HUDEP-2 (cell line): Measurements from ENCODE around the gene EDEM1.
"Not testable (repeated sequence)": the region's sequence is repeated elsewhere in the genome, so short reads cannot be mapped to it uniquely, and the experiment has no call there.

Experiments
- DNase-seq, 76 experiments: peaks; one replicate each; lab custom pipeline; 2025; ENCODE audit not compliant: unreplicated experiment in 76 of 76; lab: John Stamatoyannopoulos, UW

EDEM1 gene

DNA sequence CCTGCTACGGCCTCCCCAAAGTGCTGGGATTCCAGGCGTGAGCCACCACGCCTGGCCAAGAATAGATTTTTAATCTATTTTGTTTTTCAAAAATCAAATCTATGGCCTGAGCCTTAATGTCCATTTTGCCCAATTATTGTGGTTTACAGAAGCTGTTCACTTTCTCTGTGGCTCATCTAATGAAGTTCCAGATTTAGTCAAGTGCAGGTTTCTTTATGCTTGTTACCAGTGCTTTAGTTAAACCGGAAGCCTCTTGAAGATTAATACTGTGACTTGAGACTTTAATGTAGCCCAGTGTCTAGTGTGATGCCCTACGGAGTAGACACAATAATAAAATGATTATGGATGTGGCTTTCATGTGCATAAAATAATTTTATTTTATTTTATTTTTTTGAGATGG lies 16.5 kb upstream of the EDEM1 start:
- no peak for DNase-seq

DNA sequence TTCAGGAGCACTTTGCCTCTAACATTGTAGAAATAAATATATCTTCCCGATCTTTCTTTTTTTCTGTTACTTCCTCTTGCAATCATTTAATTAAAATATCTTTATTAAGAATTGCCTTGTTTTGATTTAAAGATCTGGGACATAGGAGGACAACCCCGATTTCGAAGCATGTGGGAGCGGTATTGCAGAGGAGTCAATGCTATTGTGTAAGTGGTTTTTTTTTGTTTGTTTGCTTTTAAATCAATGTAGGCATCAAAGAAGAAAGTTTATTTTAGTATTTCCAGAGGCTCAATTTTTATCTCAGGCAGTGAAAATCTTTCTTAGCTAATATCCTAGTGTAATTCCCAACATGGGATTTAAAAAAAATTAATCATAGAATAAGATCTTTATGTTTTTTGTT lies 15.5 kb upstream of the EDEM1 start:
- DNase-seq, result no peak

DNA sequence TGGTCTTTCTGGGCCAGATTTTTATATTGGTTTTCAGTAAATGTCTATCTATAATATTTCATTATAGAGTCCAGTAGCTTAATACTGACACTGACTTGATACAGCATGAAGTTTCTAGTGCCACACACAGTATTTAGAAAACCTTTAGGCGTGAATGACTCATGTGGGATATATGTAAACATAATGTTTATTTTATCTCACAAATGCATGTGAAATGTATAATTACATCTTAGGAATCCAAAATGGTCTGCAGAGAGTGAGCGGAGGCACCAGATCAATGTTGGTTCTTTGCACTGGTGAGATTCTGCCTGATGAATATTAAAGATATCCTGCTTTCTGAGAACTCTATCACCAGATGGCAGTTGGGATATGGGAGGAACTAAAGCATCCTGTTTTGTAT lies 8.5 kb upstream of the EDEM1 start:
- not testable (repeated sequence) for DNase-seq

DNA sequence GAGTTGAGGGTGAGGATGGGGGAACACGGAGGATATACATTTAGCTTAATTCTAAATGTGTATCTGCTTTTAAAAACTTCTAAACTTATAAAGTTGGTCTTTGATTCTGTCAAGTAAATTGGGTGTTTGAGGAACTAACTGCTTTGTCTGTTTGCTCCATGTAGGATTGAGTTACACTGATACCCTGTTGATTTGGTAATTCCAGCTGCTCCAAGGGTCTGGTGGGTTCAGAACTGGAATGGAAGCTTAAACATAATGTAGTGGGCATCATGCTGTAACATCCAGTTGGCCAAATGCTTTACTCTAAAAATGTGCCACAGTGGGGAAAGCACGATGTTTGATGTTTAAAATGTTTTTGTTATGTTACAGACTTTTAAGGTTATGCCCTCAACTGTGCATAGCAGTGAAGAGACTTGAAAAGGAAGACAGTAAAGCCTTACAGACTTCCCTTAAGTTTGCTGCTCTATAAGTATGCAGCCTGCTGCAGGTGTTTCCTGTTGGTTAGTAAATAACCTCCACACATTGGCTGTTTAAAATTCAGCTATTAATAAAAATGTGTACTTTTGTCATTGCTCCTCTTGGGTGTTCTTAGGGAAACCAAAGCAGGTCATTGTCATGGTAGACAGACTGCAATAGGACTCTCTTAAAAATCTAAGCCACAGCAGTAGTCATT lies 5.9 kb upstream of the EDEM1 start:
- DNase-seq, result no peak

DNA sequence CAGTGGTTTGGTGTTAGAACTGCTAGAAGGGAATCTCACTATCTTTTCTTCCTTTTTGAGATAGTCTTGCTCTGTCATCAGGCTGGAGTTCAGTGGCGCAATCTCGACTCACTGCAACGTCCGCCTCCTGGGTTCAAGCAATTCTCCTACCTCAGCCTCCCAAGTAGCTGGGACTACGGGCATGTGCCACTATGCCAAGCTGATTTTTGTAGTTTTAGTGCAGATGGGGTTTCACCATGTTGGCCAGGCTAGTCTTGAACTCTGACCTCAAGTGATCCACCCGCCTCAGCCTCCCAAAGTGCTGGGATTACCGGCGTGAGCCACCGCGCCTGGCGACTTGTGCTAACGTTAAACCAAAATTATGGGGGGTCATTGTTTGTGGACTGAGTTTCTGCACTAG lies 3.8 kb upstream of the EDEM1 start:
- not testable (repeated sequence) for DNase-seq

DNA sequence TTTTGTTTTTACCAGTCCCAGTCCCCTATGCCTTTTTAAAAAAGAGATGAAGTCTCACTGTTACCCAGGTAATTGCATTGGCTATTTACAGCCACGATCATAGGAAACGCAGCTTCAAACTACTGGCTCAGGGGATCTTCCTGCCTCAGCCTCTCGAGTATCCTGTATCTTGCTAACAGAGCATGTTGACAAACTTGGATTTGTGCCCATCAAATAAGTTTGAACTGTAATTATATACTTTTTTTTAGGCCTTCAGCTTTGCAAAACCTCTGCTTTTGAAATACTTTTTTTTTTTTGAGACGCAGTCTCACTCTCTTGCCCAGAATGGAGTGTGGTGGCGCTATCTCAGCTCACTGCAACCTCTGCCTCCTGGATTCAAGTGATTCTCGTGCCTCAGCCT lies 3.0 kb upstream of the EDEM1 start:
- no peak for DNase-seq

DNA sequence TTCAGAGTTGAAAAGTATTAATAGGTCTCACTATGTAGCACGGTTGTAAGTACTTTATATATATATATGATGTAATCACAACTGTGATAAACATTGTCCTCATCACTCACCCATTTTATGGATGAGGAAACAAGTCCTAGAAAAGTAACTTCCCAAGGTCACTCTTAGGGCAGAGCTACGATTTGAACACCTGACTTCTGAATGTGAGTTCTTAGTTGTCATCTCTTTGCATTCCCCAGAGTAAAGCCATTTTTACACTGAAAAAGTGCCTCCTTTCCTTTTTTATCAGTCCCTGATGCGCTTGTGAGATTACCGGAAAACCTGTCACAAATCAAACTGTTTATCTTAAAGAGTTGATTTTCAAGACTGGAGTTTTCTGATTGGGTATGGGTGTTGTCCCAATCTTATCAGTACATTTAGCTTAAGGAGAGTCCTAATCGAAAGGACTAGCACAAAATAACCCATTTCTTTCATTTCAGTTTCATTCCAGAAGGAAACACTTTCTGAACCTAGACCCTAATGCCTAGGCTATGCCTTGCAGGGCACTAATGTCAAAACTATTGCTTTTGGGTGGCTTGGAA lies 2.3 kb upstream of the EDEM1 start:
- DNase-seq, result peak in 6 of 76 experiments; percentile 7 to 28 (median 21)

DNA sequence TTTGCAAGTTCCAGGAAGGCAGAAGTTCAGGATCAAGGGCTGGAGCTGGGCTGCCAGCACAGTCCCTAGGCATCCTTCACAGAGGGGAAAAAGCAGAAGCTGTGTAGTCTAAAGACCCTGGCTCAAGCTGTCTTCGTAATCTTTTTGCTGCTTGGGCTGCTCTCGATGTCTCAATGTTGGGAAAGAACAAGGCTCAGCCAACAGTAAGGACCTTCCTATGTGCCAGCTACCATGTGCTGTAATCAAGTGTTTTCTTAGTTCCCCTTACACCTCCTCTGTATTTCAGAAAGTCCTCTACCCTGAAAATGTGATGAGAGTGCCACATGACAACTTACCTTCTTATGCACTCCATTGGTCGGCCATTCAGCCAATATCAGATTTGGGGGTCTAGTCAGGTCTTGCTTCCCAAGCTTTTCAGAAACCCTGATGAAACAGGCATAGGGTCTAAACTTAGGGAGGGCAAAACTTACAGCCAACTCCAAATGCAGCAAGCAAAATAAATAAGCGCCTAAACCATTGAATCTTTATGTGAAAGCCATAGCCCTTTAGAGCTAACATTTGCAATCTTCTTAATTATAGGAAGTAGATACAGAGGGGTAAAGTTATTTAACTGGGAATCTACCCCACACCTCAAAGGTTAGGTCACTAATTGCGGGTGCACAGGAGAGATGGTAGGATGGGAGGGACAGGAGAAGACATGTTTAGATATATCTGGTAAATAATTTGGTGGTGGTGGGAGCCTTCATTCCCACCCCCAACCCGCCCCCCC lies 1.2 kb upstream of the EDEM1 start:
- DNase-seq, result no peak

DNA sequence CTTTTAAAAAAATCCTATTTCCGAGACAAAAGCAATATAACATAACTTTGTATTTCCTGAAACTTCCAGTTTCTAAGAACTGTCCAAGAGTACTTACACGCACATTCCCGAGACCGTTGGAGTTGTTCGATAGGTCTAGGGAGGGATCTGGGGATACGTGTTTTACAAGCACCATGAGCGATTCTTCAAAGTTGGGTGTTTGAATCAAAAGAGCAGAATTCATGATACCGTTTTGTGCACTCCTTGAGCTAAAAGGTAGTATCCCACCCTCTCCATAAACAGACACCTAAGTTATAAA lies 700 bp upstream of the EDEM1 start:
- peak in 1 of 76 experiments; percentile 42 for DNase-seq

DNA sequence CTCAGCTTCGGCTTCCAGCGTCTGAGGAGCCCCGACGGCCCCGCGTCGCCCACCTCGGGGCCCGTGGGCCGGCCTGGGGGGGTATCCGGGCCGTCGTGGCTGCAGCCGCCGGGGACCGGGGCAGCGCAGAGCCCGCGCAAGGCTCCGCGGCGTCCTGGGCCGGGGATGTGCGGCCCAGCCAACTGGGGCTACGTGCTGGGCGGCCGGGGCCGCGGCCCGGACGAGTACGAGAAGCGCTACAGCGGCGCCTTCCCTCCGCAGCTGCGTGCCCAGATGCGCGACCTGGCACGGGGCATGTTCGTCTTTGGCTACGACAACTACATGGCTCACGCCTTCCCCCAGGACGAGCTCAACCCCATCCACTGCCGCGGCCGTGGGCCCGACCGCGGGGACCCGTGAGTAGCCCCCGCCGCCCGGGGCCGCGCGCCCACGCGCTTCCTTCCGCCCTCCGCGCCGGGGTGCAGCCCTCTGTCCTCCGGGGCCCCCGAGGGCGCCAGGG lies 462 bp downstream of the EDEM1 start:
- DNase-seq, result peak in 11 of 76 experiments; percentile 3 to 48 (median 22)

DNA sequence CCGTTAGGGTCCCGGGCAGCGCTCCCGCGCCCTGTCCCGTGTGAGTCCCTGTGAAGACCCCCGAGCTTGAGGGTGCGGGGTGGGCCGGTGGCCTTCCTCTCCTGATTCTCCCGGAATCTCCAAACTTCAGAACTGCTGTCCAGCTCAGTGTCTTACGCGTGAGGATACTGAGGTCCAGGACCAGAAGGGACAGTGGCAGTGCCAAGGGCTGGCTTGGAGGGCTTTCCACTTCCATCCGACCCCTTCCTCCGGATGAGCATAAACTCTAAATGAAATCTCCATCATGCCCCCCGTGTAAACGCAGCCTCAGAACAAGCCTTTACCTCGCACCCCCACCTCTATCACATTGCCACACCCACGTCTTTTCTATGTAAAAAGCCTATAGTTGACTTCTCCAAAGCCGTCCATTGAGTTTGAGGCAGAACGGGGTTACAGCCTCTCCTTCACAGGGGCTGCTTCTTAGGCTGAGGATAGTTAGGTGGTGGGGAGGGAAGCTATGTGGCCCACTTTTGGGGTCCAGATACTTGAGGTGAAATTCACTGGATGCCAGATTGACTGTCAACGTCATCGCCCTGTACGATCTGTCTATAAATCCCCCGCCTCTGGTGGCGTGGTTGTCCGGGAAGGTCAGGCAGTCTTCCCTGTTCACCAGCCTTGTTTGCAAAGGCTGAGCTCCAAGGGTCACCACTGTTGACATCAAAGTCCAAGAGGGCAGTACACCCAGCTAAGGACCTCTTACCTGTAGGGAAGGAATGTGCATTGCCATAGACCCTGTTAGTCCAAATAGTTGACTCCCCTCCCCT lies 1.1 kb downstream of the EDEM1 start:
- DNase-seq, result peak in 13 of 76 experiments; percentile 4 to 28 (median 12)

DNA sequence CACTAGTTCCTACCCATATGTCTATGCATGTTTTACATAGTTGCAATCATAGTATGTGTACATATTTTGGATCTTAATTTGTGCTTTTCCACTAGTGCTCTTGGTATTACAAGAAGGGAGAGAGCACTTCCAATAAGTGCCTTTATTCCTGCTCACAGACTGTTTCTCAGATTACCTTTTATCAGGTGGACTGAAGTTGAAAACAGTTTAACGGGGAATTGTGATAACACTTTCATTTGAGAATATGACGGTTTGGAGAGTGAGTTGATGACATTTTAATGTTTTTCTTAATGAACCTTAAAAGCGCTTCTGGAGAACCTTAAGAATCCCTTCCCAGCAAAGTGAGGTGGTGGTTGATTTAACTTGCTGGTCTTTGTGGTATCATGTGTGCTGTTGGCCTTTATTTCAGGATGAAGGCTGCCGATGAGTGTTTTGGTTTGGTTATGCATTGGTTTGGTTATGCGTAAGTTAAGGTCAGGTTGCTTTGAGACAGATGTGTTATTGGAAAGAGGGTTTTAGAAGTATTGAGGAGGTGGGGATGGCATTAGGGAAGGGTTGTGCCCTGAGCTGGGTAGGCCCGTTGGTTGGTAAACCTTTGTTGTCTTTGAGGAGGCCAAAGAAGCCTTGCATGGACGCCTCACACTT lies 2.8 kb downstream of the EDEM1 start:
- DNase-seq, result no peak

DNA sequence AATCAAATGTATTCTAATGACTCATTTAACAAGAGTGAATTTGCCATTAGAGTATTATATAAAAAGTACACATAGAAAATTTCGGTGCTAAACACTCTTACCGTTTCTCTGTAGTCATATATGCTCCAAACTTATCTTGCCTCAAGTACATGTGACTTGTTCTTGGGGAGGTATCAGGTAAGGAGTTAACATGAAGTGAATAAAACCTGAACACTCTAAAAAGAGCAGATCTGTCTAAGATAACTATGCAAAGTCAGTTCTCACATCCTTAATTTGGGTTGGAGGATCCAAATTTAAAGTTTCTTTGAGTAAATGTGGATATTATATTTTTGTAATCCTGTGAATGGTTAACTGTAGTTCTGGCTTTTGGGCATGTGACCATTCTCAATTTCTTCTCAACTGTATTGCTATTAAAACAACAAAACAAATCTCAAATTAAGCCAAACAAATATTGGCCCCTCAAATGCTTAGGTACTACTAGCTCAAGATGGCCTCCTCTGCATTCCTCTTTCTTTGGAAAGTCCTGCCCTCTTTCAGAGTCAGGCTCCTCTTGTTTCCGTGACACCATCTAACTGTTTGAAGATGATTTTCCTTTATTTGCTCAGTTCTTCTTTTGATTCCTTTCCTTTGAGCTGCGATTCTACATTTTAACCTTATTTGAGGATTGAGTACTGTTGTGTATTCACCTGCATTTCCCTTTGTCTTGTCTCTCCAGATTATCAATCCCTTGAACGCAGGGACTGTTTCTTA lies 4.2 kb downstream of the EDEM1 start:
- no peak for DNase-seq

DNA sequence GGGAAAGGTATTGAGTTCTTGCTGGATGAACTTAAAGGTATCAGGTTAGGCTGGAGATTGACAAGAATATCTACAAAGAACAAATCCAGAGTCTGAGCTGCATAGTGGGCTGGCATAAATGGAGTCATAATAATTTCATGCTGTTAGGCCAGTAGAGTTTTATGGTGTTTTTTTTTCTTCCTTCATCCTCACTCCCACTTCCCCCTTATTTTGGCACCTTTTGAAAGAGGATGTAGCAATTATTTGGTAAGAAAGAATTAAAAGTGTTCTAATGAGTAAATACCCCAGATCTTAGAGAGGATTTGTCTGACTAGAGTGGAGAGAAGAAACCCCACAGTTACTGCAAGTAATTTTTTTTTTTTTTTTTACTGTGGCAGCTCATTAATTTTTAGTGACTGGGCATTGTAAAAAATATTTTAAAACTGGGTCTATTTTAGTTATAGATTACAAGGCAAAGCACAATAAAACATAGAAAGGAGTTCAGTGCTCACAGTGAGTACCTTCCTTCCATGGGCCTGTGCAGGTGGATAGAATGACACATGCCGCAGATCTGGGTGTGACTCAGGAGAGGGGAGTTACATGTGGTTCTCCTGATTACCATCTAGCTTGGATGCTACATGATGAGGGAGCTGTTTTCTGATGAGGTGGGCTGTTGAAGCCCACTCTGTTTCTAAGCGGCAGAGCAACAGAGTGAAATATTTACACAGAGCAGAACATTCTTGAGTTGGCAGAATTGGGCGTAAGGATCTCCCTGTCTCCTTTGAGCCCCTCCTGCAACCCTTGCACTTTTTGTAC lies 5.3 kb downstream of the EDEM1 start:
- no peak for DNase-seq

DNA sequence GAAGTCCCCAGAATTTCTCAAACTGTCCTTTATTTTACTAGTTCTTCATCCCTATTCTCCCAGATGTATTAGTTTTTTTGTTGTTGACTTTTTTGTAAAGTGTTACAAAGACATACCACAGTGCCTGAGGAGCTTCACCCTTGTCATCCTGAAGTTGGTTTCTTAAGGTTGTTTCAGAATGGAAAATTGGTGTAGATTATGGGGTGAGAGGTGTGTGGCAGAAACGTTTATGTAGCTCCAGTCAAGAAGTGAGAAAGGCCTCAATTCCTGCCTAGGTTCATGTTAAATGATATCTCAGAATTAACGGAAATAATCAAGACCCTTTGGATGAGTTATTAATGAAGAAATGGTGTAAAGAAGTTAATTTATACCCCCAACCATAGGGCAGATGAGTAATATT lies 6.8 kb downstream of the EDEM1 start:
- DNase-seq, result no peak

DNA sequence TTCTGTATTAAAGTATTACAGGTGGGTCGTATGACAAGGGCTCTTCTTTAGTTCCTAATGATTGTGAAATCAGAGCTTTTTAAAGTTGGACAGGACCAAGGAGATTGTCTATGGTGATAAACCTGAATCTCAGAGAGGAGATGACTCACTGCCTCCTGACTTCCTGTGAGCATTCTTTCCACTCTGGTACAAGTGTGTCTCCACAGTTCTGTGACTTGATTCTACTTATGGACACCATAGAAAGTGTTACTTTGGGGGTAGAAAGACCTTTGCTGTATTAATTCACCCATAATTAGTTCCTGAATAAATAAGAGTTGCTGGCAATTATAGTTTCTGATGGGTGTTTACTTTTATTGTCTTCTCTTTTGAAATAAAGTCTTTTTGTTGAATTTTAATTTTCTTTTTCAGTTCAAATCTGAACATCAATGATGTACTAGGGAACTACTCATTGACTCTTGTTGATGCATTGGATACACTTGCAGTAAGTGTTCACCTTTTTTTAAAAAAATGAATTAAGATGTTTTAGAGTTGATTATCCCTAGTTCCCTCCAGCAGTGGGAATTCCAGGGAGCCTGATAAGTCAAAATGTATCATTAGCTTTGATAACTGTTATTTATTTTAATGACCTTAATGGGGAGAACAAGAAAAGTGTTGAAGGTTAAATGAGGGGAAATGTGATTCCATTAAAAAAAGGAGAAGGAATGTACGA lies 7.4 kb downstream of the EDEM1 start:
- peak in 22 of 76 experiments; percentile 5 to 62 (median 20) for DNase-seq

DNA sequence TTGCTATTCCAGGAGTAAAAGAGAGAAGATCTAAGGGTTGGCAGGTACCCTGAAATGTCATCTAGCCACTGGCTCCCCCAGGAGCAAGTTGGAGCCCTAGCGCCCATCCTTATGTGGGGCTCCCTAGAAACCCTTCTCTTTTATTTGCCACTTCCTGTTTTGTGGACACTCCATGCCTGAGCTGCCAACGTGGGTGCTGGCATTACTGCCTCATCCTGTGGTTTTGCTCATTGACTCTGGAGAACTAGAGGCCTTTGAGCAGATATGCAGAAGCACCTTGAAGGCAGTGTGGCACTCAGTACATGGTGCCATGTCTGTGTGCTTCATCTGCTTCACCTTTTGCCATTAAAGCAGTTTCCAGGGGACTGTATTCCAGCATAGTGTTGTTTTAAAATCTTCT lies 8.1 kb downstream of the EDEM1 start:
- DNase-seq, result peak in 2 of 76 experiments; percentile 3 to 8

DNA sequence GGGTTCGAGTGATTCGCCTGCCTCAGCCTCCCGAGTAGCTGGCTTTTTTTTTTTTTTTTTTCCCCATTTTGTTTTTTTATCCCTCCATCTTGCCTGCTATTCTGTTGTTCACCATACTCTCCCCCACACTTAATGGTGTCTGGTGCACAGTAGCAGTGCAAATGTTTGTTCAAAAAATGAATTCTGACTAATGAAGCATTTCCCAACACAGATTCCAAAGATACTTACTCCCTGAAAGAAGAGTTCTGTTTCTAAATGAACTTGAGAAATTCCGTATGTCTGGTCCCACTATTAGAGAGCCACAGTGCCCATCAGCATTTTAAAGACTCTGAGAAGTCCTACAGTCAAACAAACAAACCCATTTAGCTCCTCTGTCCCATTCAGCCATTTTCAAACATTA lies 9.5 kb downstream of the EDEM1 start:
- DNase-seq, result no peak
